Fibroblast of villous mesenchyme (primary cell): ENCODE results near the gene CDK9. TPM values are rescaled to one million over a fixed set of nuclear protein-coding genes. Genes with fewer than 3 reads are reported as not detected.

Source experiments
- DNase-seq: peaks from one replicate; pipeline ENCODE4 v3.0.0-alpha.2; 2010; ENCODE audit warnings: low read depth
- H3K4me3 ChIP-seq: 2 replicates; pipeline ENCODE4 v1.5.1; 2011; ENCODE audit warnings: low read depth, mild to moderate bottlenecking, low read length
- CTCF ChIP-seq: IDR thresholded peaks from 2 replicates; pipeline ENCODE4 v1.5.1; 2012; ENCODE audit warnings: low read depth, mild to moderate bottlenecking, low read length; ENCODE audit not compliant: insufficient read depth
- total RNA-seq: library from RNA; depleted of rRNA; stranded (reverse); fragments of >200 nt; gene quantifications from 2 replicates; pipeline ENCODE4 v1.2.3, GENCODE V29; 2012

Gene CDK9
- total RNA-seq, 1 donor: 50.1 TPM

GRCh38 chr9:127770583-127770904, 15.3 kb upstream of the CDK9 start:
- DNase-seq: no peak
- TF ChIP-seq CTCF: no peak
- H3K4me3 ChIP-seq: no peak overlapping the region

- TF ChIP-seq CTCF: no peak
- DNase-seq: peak; percentile 98
- H3K4me3 ChIP-seq: peak overlapping the region; percentile 59
These were observed 14.8 kb upstream of the CDK9 start for GRCh38 chr9:127770905-127771569.

- DNase-seq: no peak
- H3K4me3 ChIP-seq: peak overlapping the region; percentile 59
- no peak for TF ChIP-seq CTCF
These were observed 14.2 kb upstream of the CDK9 start for GRCh38 chr9:127771570-127772189.

GRCh38 chr9:127772603-127773002, 13.2 kb upstream of the CDK9 start:
- no peak for TF ChIP-seq CTCF
- H3K4me3 ChIP-seq: no peak overlapping the region
- no peak for DNase-seq

DNA sequence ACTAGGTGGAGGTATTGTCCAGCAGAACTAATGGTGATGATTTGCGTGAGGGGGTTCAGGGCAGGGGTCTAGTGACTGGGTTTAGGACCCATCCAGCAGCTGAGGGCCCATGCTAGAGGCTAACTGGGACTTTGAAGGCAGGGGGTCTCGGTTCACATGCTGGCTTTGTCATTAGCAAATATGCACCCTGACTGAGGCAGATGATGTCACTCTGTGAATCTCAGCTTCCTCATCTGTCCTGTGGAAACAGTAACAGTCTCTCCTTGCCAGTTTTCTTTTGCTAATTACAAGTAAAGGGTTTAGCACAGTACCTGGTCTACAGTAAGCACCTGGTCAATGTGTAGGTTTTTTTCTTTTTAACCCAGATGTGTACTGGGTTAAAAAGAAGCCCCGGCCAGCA, 12.6 kb upstream of the CDK9 start:
- H3K4me3 ChIP-seq: no peak overlapping the region
- no peak for DNase-seq
- TF ChIP-seq CTCF: no peak

DNA sequence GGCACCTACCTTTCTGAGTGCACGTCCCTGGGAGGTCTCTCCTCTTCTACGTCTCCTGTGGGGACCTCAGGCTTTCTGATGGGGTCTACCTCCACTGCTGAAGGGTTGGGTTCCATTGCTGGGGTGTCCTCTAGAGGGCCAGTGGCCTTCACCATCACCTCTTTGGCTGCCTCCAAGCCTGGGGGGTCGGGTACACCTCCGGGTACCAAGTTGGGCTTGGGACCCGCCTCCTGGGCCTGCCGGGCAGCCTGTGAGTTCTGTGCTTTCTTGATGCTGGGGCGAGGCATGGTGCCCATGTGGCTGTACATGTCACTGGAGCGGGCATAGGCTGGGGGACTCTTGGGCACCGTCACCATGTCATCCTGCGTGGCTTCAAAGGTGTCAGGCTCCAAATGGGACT, 11.9 kb upstream of the CDK9 start:
- no peak overlapping the region for H3K4me3 ChIP-seq
- no peak for DNase-seq
- no peak for TF ChIP-seq CTCF
